Loucy (cell line): ENCODE results near the gene PPP3CA.

ENCODE experiments used
- CTCF ChIP-seq: fragments of 200-600 bp; sonication (generic); conservative IDR thresholded peaks from 2 replicates; pipeline ENCODE4 v1.5.1; 2014; ENCODE audit warnings: mild to moderate bottlenecking, antibody characterized with exemption, low read length
- EZH2phosphoT487 ChIP-seq: fragments of 200-600 bp; IDR thresholded peaks from 2 replicates; pipeline ENCODE4 v1.6.1; 2018; ENCODE audit warnings: antibody characterized with exemption, mild to moderate bottlenecking, moderate library complexity, borderline replicate concordance

DNA sequence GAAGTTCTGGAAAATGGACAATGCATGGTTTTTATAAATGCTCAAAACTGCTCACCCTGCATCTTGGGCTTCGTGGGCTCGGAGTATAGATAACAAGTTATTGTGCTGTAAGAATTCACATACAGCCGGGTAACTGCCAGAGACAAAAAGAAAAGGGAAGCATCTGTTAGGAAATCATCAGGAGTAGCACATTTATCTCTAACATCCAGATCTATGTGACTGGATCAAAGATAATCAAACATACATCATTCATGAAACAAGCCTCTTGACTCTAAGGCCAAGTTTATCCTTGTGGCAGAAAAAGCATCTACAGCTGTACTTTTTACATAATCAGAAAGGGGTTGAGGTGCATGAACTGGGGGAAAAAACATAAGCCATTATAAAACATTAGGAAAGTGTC is 264.2 kb downstream of the PPP3CA start:
- no peak for TF ChIP-seq CTCF
- TF ChIP-seq EZH2phosphoT487 = no peak
